Activated B cell treated with CpG ODN at 0.5 μM for 24 hours (primary cell): ENCODE results near the gene CENPB. TPM values are rescaled to one million over a fixed set of nuclear protein-coding genes. Genes with fewer than 3 reads are reported as not detected.

ENCODE experiments used
- ATAC-seq: fragments of 200-7000 bp; cut with Tn5 transposase; one replicate; pipeline ENCODE4 v1.10.0; 2021; ENCODE audit warnings: low read depth, mild to moderate bottlenecking, moderate library complexity
- CTCF ChIA-PET: fragments of 350-600 bp; sonication (Branson Sonifier 250); formaldehyde crosslinking; loops from one replicate; lab custom pipeline; 2021; ENCODE audit warnings: antibody characterized with exemption; lab: Charles Lee
- POLR2A ChIA-PET: fragments of 350-600 bp; sonication (Branson Sonifier 250); formaldehyde crosslinking; loops from one replicate; lab custom pipeline; 2021; ENCODE audit warnings: antibody characterized with exemption; lab: Charles Lee
- DNase-seq: peaks from one replicate; pipeline ENCODE4 v3.0.0; 2022
- H3K27ac Mint-ChIP-seq: one replicate; pipeline ENCODE4 v1.8.0; 2020; ENCODE audit warnings: mixed read lengths
- H3K27me3 Mint-ChIP-seq: one replicate; pipeline ENCODE4 v1.8.0; 2021; ENCODE audit warnings: mixed read lengths
- H3K36me3 Mint-ChIP-seq: one replicate; pipeline ENCODE4 v1.8.0; 2021; ENCODE audit warnings: low read depth, mixed read lengths
- H3K4me1 Mint-ChIP-seq: one replicate; pipeline ENCODE4 v1.8.0; 2021; ENCODE audit warnings: mixed read lengths
- H3K4me3 Mint-ChIP-seq: one replicate; pipeline ENCODE4 v1.8.0; 2020; ENCODE audit warnings: mild to moderate bottlenecking, mixed read lengths
- H3K9me3 Mint-ChIP-seq: one replicate; pipeline ENCODE4 v1.8.0; 2020; ENCODE audit warnings: mixed read lengths
- CTCF ChIP-seq: fragments of 200-600 bp; IDR thresholded peaks from one replicate; pipeline ENCODE4 v1.8.0; 2022; ENCODE audit warnings: antibody characterized with exemption, mild to moderate bottlenecking
- intact Hi-C: fragments of 100-400 bp; cut with micrococcal nuclease; formaldehyde crosslinking; loops from one replicate; pipeline ENCODE4 v1.15.1; 2024
- total RNA-seq: library from RNA; stranded (reverse); gene quantifications from 2 replicates; pipeline ENCODE4 v1.2.3, GENCODE V29; 2022

Gene CENPB
- total RNA-seq, 1 donor from 2014 or later = 51.7 TPM

- Mint-ChIP-seq H3K27me3 (no peaks in the 10 kb centered on the region), H3K4me1 (peaks cover 36% of the 10 kb centered on the region), H3K9me3 (no peaks in the 10 kb centered on the region), H3K4me3 (no peak overlapping the region), H3K27ac (no peak overlapping the region), H3K36me3 (peaks cover 10% of the 10 kb centered on the region)
- DNase-seq (no peak), ATAC-seq (no peak)
- POLR2A ChIA-PET = interaction anchor here (0.7 kb wide), 1 partner anchor 11 kb away, joined by 3 read pairs; no protein-coding TSS in a partner anchor
- TF ChIP-seq CTCF = no peak
- CTCF ChIA-PET = interaction anchor here (2.2 kb wide), 1 partner anchor 10 kb away, joined by 7 read pairs; no protein-coding TSS in a partner anchor
- intact Hi-C loops = loop anchor here (10.0 kb wide), 1 partner anchor 559 kb away; the partner anchor contains the start of genes DDRGK1 and ITPA
These were observed 22.6 kb downstream of the CENPB start for GRCh38 chr20:3763671-3764601.

GRCh38 chr20:3760655-3761348 is 25.7 kb downstream of the CENPB start:
- CTCF ChIA-PET = no interaction called here
- H3K4me3 Mint-ChIP-seq = no peak overlapping the region

DNA sequence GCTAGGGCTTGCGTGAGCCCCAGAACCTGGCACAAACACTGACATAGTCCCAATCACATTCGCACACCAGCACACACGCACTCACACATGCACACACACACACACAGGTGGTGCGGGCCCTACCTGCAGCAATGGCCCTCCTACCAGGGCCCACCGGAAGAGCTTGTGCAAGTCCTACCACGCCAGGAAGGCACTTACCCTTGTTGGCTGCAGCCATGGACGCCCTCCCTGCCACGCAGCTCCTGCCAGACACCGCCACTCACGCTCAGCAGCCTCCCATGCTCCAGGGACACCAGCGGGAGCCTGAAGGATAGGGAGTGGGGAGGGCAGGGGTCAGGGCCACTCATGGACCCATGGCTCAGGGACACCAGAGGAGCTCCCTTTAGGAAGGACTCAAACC is 26.7 kb downstream of the CENPB start:
- no peak for ATAC-seq
- H3K27ac Mint-ChIP-seq = no peak overlapping the region
- no peak overlapping the region for H3K4me3 Mint-ChIP-seq
- ChIA-PET CTCF (no interaction called here), POLR2A (interaction anchor here (1.6 kb wide), 1 partner anchor 27 kb away, joined by 4 read pairs; the partner anchor contains the start of gene CENPB)
- intact Hi-C loops = loop anchor here (10.0 kb wide), 1 partner anchor 555 kb away; the partner anchor contains the start of genes DDRGK1 and ITPA
- H3K9me3 Mint-ChIP-seq = no peaks in the 10 kb centered on the region
- TF ChIP-seq CTCF = no peak
- H3K36me3 Mint-ChIP-seq = peaks cover 18% of the 10 kb centered on the region
- H3K4me1 Mint-ChIP-seq = peaks cover 11% of the 10 kb centered on the region
- no peak for DNase-seq
- no peaks in the 10 kb centered on the region for H3K27me3 Mint-ChIP-seq

More at GRCh38 chr20:3760655-3761348, 25.7 kb downstream of the CENPB start:
- H3K36me3 Mint-ChIP-seq = peaks cover 17% of the 10 kb centered on the region
- no peaks in the 10 kb centered on the region for H3K27me3 Mint-ChIP-seq
- ATAC-seq (peak; percentile 37), DNase-seq (no peak)
- peaks cover 17% of the 10 kb centered on the region for H3K4me1 Mint-ChIP-seq
- intact Hi-C loops = loop anchor here (10.0 kb wide), 1 partner anchor 556 kb away; the partner anchor contains the start of genes DDRGK1 and ITPA
- no peaks in the 10 kb centered on the region for H3K9me3 Mint-ChIP-seq
- POLR2A ChIA-PET = interaction anchor here (0.7 to 1.6 kb wide), 2 partner anchors 26 to 590 kb away, joined by 4 to 5 read pairs; partner anchors contain the start of gene CENPB
- no peak for TF ChIP-seq CTCF
- H3K27ac Mint-ChIP-seq = no peak overlapping the region

DNA sequence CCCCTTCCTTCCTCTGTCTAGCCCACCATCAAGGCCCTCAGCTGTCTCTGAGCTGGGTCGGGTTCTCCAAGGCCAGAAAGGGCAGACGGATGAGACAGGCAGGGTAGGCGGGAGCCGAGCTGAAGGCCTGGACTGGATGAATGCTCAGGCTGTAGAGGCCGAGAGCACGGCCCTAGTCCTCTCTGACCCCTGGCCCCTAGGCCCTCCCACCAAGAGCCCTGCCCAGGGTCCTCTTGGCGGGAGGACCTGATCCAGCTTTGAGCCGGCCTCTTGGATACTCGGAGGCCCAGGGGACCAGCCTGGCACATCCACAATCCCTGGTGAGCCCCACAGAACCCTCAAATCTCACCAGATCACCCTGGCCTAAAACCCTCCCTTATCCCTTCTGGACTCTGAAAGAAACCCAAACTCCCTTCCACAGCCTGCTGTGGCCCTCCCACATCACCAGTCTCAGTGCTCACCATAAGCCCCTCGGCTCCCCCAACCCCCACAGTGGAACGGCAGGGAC is 27.2 kb downstream of the CENPB start:
- Mint-ChIP-seq H3K4me3 (no peak overlapping the region), H3K27me3 (no peaks in the 10 kb centered on the region), H3K9me3 (no peaks in the 10 kb centered on the region), H3K27ac (no peak overlapping the region), H3K36me3 (peaks cover 21% of the 10 kb centered on the region), H3K4me1 (peaks cover 11% of the 10 kb centered on the region)
- DNase-seq (no peak), ATAC-seq (no peak)
- no peak for TF ChIP-seq CTCF
- POLR2A ChIA-PET = interaction anchor here (1.6 kb wide), 1 partner anchor 27 kb away, joined by 4 read pairs; the partner anchor contains the start of gene CENPB
- CTCF ChIA-PET = no interaction called here
- intact Hi-C loops = no loop called here
